GM21737 (cell line): ENCODE data around the gene NT5DC3.

Experiments used
- ATAC-seq: cut with Tn5 transposase; IDR thresholded peaks from one replicate; pipeline ENCODE4 v1.9.1; 2021; ENCODE audit warnings: mild to moderate bottlenecking, moderate library complexity; ENCODE audit not compliant: unreplicated experiment

Gene NT5DC3

GRCh38 chr12:103785243-103786031 lies 55.6 kb downstream of the NT5DC3 start:
- ATAC-seq = no peak

DNA sequence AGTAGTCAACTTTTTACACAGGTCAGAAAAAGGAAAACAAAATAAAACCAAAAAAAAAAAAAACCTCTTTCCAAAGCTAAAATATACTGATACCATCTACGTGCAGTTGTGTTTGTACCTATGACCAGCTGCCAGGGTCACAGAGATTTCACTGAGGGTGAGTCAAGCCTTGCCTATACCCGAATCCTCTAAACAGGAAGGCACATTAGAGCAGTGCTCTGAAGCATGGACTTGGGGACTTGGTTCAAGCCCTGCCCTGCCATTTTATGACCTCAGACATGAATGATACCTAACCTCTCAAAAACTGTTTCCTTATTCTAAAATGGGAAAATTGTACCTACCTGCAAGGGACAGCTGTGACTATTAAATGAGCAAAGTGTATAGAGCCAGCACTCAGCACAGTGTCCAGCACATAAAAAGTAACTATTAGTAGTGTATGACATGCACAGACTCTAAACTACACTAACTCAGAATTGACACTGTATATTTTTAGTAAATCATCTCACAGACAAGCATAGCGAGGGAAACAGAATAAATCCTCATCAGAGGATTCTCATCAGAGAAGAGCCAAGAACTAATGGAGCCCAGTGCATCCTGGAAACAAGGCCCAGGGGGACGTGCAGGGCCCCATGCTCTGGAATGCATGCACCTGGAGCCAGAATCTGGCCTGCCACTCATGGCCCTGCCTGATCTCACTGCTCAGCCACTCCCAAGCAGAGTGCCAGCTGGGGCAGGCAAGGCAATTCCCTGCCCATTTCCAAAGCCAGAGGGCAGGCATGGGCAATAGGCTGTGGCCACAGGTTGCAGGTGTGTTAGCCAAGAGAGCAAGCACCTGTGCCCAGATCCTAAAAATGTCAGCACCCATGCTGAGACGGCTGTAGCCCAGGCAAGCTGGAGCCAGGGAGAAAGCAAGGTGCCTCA lies 57.0 kb downstream of the NT5DC3 start:
- ATAC-seq = no peak

- ATAC-seq = no peak
Measured at GRCh38 chr12:103782399-103782798, 58.6 kb downstream of the NT5DC3 start.

DNA sequence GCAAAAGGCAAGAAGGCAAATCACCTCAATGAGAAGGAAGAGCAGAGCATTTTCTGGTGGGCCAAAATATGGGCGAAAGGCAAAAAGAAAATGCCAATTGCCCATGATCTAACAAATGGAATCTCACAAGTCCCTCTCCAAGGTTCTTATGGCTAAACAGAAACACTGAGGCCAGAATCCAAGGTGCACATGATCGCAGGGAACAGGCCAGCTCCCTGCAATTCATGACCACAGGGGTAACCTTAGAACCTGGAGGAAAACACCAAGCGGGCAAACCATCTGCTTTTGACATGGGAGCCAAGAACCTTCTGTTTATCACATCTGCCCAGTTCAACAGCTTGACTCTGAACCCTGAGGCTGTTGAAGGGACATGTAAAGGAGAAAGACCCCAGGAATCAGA lies 60.0 kb downstream of the NT5DC3 start:
- ATAC-seq = no peak

DNA sequence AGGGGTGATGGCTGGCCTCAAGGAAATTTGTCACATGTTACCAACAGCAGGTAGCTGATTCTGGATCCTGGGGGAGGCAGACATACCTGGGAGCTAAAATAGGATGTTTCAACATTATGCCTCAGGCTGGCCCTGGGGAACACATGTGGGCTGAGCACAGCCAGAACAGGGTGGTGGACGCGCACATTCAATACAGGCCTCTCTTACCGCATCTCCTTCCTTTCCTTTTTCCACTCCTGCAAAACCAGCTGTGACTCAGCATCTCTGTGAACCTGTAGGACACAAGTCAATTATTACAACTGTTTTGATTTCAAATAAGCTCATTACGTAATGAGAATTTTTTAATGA lies 61.0 kb downstream of the NT5DC3 start:
- ATAC-seq = no peak

- no peak for ATAC-seq
Measured at GRCh38 chr12:103779410-103780092, 61.5 kb downstream of the NT5DC3 start.

- no peak for ATAC-seq
Measured at GRCh38 chr12:103778781-103779180, 62.3 kb downstream of the NT5DC3 start.

DNA sequence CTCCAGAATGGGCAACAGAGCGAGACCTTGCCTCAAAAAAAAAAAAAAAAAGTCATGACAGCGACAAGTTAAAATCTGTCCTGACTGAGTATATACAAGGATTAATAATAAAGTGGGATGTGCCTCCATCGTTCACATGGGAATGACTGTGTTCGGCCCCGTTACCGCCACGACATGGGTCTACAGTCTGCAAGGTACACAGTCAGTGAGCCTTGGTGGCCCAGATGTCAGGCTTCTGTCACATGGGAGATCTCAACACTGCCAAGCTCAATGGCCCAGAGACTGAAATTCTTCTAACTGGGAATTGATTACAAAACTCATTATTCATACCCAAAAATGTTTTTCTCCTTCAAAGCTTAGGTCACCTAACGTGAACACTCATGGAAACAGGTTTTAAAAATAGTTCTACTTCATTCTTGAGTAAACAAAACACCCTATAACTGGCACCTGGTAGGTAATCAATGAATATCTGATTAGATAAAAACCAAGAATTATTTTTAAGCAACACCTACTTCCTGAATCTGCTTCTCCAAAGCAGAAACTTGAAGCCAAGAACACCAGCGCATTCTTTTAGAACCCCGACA lies 66.0 kb downstream of the NT5DC3 start:
- ATAC-seq = no peak

GRCh38 chr12:103773109-103773910 lies 67.7 kb downstream of the NT5DC3 start:
- ATAC-seq = no peak

DNA sequence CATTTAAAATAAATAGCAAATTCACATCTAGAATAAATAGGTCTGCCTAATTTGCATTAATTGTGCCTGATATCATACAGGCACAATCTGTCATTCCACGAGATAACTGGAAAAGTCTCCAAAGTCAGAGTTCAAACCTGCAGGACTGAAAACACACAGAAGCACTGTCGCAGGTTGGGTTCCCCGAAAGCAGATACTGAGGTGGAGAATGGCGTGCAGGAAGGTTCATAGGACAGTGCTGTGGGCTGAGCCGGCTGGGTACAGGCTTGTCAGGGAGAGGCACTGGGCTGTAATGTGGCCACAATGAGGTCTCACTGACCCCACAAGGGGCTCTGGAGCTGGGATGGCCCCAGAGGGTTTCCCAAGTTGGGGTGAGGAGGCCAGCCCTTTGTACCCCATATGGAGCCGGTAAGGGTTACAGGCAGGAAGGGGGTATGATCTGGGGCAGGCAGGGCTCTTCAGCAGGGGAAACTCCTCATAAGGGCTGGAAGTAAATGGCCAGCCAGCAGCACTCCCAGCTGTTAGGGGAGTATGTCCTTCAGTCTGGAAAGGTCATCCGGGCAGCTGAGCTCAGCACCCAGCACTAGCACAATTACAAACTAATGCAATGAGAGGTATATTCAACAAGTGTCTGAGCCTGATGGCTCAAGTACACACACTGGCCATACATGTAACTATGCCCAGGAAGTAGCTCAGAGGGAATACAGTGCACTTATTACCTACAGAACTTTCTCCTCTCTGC lies 68.5 kb downstream of the NT5DC3 start:
- no peak for ATAC-seq

- ATAC-seq = no peak
Measured at GRCh38 chr12:103771466-103771865, 69.6 kb downstream of the NT5DC3 start.

- ATAC-seq = no peak
Measured at GRCh38 chr12:103769240-103769945, 71.6 kb downstream of the NT5DC3 start.

DNA sequence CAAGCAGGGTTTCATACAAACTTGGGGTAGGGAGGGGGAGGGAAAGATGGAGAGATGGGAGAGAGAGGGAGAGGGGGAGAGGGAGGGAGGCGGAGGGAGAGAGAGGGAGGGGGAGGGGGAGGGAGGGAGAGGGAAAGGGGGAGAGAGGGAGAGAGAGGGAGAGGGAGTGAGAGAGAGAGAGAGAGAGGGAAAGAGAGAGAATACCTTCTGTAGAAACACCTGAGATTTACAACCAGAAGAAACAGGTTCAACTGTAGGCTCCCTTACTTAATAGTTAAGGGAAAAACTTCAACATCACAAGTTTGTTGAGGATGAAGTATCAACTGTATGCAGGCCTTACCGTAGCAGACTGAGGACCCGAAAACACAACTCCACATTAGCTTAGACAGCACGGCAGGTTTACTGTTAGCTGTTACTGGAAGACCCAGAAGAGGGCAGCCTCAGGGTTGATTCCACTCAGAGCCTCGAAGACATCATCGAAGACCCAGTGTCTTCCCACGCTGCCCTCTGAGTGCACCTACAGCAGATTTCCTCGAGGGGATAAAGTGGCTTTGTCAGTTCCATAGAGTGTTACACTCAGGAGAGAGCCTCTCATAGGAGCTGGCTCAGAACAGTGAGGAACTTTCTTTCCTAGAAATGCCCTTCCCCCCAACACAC lies 72.4 kb downstream of the NT5DC3 start:
- no peak for ATAC-seq

DNA sequence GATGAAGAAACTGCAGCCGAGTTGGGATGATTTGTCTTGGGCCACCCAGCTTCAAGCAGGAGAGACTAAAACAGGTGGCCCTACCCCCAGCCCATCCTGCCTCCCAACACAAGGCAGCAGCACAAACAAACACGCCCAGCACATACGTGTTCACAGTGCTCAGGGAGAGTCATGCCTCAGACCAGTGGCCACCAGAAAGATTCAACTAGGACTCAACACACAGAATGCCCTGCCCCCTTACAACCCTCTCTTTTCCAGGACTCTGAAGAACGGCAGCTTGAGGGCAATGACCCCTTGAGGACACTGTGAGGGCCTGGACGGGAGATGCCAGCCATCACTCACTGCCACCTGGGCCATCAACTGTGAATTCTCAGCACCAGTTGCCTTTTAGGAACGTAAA lies 75.0 kb downstream of the NT5DC3 start:
- ATAC-seq = no peak

GRCh38 chr12:103765322-103765721 lies 75.7 kb downstream of the NT5DC3 start:
- no peak for ATAC-seq

- no peak for ATAC-seq
Measured at GRCh38 chr12:103762473-103762872, 78.6 kb downstream of the NT5DC3 start.

- ATAC-seq = no peak
Measured at GRCh38 chr12:103758310-103759089, 82.5 kb downstream of the NT5DC3 start.

DNA sequence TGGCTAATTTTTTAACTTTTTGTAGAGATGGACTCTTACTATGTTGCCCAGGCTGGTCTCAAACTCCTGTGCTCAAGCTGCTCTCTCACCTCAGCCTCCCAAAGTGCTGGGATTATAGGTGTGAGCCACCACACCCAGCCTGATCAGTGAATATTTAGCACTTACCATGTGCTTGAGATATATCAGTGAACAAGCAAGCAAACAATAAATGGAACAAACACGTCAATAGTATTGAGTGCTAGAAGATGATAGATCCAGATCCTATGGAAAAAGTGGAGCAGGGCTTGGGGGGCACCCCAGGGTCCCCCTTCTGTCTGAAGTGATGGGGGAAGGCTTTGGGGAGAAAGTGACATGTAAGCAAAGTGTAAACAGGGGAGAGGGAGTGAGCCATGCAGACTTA lies 83.8 kb downstream of the NT5DC3 start:
- ATAC-seq = no peak
